ENCODE results near the gene ZBTB40. TPM values are rescaled to one million over a fixed set of nuclear protein-coding genes. Genes with fewer than 3 reads are reported as not detected.

Gene ZBTB40
- total RNA-seq, 1 experiment from 2014 or later = 11.5 TPM

DNA sequence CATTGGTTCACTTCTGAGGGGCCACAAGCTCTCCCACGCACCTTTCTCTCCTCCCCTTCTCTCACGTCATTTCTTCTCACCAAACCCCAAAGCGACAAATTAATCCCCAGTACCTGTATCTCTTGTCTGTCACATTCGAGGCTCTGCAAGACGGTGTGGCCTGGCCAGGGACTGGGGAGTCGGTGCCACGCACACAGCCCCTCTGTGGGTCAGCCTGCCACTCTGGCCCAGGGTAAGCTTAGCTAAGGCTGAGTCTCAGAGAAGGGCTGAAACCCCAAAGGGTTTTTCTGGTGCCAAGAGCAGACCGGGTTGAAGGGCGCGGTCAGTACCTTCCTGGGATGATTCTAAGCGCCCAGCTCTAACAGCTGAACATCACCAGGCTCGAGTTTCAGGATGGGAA is 34.2 kb upstream of the ZBTB40 start (continued):
- TF ChIP-seq ATF3 (CRISPR knock-in tag; conservative IDR thresholded peaks at IDR 0.05) = no peak
- TF ChIP-seq ATF1 (CRISPR knock-in tag; IDR thresholded peaks at IDR 0.05) = no peak
- no peak for TF ChIP-seq FOXK1 (CRISPR knock-in tag; IDR thresholded peaks at IDR 0.05)
- no peak for TF ChIP-seq GRHL2 (CRISPR knock-in tag; IDR thresholded peaks at IDR 0.05; ENCODE audit: insufficient replicate concordance, severe bottlenecking)
- TF ChIP-seq ATF6 (CRISPR knock-in tag; IDR thresholded peaks at IDR 0.05) = no peak
- TF ChIP-seq EMX1 (CRISPR knock-in tag; IDR thresholded peaks at IDR 0.05) = no peak
- no peak for TF ChIP-seq ZNF512 (CRISPR knock-in tag; IDR thresholded peaks at IDR 0.05; ENCODE audit: borderline replicate concordance)
- no peak for TF ChIP-seq RELA (CRISPR knock-in tag; IDR thresholded peaks at IDR 0.05; ENCODE audit: borderline replicate concordance)

DNA sequence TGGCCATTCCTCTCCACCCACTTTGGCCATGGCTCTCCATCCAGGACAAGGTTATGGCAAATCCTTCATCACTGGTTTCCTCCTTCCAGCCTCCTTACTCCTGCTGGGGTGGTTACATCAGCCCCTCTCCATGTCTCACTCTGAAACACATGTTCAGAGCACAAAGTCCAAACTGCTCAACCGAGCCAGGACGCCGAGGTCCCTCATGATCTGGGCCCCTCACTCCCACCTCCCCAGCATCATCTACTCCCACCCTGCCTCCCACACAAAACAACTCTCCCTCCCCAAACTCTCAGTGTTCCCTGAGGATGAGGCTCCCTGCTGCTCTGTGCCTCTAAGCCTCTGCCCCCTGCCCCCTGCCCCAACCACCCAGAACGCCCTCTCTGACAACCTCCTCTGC is 33.3 kb upstream of the ZBTB40 start:
- H3K4me1 Mint-ChIP-seq = peaks cover 10% of the 10 kb centered on the region
- no peaks in the 10 kb centered on the region for H3K36me3 Mint-ChIP-seq
- no peak for DNase-seq (ENCODE audit: low spot score)
- ChIA-PET POLR2A (no interaction called here), CTCF (no interaction called here)
- TF ChIP-seq, protein P1, sequence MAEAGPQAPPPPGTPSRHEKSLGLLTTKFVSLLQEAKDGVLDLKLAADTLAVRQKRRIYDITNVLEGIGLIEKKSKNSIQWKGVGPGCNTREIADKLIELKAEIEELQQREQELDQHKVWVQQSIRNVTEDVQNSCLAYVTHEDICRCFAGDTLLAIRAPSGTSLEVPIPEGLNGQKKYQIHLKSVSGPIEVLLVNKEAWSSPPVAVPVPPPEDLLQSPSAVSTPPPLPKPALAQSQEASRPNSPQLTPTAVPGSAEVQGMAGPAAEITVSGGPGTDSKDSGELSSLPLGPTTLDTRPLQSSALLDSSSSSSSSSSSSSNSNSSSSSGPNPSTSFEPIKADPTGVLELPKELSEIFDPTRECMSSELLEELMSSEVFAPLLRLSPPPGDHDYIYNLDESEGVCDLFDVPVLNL (CRISPR knock-in tag; IDR thresholded peaks at IDR 0.05; ENCODE audit: borderline replicate concordance, low read depth) = no peak
- TF ChIP-seq CREB1 (CRISPR knock-in tag; IDR thresholded peaks at IDR 0.05) (no peak), ZNF512 (CRISPR knock-in tag; IDR thresholded peaks at IDR 0.05; ENCODE audit: borderline replicate concordance) (no peak), GABPB1 (CRISPR knock-in tag; IDR thresholded peaks at IDR 0.05) (0 out of 2 replicates have a peak, but pooled peaks have one; percentile 40), ZNF416 (CRISPR knock-in tag; IDR thresholded peaks at IDR 0.05) (no peak), ZNF671 (CRISPR knock-in tag; IDR thresholded peaks at IDR 0.05) (no peak)
- TF ChIP-seq, protein P2, sequence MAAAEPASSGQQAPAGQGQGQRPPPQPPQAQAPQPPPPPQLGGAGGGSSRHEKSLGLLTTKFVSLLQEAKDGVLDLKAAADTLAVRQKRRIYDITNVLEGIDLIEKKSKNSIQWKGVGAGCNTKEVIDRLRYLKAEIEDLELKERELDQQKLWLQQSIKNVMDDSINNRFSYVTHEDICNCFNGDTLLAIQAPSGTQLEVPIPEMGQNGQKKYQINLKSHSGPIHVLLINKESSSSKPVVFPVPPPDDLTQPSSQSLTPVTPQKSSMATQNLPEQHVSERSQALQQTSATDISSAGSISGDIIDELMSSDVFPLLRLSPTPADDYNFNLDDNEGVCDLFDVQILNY (CRISPR knock-in tag; IDR thresholded peaks at IDR 0.05) = no peak
- no peaks in the 10 kb centered on the region for H3K9me3 Mint-ChIP-seq
- H3K27ac Mint-ChIP-seq = no peak overlapping the region
- no peak for ATAC-seq
- no peaks in the 10 kb centered on the region for H3K27me3 Mint-ChIP-seq (ENCODE audit: low read depth)
- no peak overlapping the region for H3K4me3 Mint-ChIP-seq

DNA sequence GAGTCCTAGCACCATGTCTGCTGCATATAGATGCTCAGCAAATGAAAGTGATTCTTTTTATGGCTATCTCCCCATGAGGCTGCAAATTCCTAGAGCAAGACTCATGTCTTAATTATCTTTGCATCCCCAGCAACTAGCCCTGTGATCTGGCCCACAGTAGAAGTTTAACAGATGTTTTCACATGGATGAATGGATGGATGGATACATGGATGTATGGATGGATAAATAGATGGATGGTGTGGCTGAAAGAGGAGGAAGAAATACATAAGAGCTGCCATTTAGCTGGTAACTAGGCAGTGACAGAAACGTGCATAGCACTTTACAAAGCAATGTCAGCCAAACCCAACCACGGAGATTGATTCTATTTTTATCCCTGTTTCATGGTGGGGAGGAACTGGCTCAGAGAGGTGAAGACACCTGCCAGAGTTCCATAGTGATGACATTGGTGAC is 32.7 kb upstream of the ZBTB40 start:
- Mint-ChIP-seq H3K4me3 (no peak overlapping the region), H3K9me3 (no peaks in the 10 kb centered on the region), H3K27ac (no peak overlapping the region), H3K27me3 (ENCODE audit: low read depth) (no peaks in the 10 kb centered on the region), H3K36me3 (no peaks in the 10 kb centered on the region), H3K4me1 (peaks cover 10% of the 10 kb centered on the region)
- ChIA-PET POLR2A (no interaction called here), CTCF (interaction anchor here (4.7 kb wide), 1 partner anchor 222 kb away, joined by 31 read pairs; no protein-coding TSS in a partner anchor)
- no peak for ATAC-seq
- DNase-seq (ENCODE audit: low spot score) = no peak
- TF ChIP-seq MYBL2 (CRISPR knock-in tag; IDR thresholded peaks at IDR 0.05) (no peak), ZNF416 (CRISPR knock-in tag; IDR thresholded peaks at IDR 0.05) (no peak), ZBTB21 (CRISPR knock-in tag; IDR thresholded peaks at IDR 0.05; ENCODE audit: borderline replicate concordance) (no peak), TCF7 (CRISPR knock-in tag; IDR thresholded peaks at IDR 0.05; ENCODE audit: low read depth) (no peak), TEAD1 (CRISPR knock-in tag; IDR thresholded peaks at IDR 0.05) (no peak)
- TF ChIP-seq, protein P3, sequence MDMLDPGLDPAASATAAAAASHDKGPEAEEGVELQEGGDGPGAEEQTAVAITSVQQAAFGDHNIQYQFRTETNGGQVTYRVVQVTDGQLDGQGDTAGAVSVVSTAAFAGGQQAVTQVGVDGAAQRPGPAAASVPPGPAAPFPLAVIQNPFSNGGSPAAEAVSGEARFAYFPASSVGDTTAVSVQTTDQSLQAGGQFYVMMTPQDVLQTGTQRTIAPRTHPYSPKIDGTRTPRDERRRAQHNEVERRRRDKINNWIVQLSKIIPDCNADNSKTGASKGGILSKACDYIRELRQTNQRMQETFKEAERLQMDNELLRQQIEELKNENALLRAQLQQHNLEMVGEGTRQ (CRISPR knock-in tag; IDR thresholded peaks at IDR 0.05) = no peak
- TF ChIP-seq, protein P4, sequence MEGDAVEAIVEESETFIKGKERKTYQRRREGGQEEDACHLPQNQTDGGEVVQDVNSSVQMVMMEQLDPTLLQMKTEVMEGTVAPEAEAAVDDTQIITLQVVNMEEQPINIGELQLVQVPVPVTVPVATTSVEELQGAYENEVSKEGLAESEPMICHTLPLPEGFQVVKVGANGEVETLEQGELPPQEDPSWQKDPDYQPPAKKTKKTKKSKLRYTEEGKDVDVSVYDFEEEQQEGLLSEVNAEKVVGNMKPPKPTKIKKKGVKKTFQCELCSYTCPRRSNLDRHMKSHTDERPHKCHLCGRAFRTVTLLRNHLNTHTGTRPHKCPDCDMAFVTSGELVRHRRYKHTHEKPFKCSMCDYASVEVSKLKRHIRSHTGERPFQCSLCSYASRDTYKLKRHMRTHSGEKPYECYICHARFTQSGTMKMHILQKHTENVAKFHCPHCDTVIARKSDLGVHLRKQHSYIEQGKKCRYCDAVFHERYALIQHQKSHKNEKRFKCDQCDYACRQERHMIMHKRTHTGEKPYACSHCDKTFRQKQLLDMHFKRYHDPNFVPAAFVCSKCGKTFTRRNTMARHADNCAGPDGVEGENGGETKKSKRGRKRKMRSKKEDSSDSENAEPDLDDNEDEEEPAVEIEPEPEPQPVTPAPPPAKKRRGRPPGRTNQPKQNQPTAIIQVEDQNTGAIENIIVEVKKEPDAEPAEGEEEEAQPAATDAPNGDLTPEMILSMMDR (IDR thresholded peaks at IDR 0.05) = no peak
- TF ChIP-seq, protein P5, sequence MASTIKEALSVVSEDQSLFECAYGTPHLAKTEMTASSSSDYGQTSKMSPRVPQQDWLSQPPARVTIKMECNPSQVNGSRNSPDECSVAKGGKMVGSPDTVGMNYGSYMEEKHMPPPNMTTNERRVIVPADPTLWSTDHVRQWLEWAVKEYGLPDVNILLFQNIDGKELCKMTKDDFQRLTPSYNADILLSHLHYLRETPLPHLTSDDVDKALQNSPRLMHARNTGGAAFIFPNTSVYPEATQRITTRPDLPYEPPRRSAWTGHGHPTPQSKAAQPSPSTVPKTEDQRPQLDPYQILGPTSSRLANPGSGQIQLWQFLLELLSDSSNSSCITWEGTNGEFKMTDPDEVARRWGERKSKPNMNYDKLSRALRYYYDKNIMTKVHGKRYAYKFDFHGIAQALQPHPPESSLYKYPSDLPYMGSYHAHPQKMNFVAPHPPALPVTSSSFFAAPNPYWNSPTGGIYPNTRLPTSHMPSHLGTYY (CRISPR knock-in tag; IDR thresholded peaks at IDR 0.05) = no peak
